Effector memory CD8-positive, alpha-beta T cell (primary cell): ENCODE results near the gene PIEZO1.
A peak's percentile ranks its signal among the peaks of the same experiment; 100 is the strongest.

Source experiments
- ATAC-seq: fragments of 150-1000 bp; cut with Tn5 transposase; replicated peaks from 2 replicates; pipeline ENCODE4 v1.10.0; 2021; ENCODE audit warnings: mild to moderate bottlenecking, moderate library complexity
- DNase-seq, 3 experiments: peaks; one replicate each; pipeline ENCODE4 v3.0.0; 2021
- H3K27ac Mint-ChIP-seq, 2 donors: one replicate each; pipeline ENCODE4 v1.8.0; 2022; ENCODE audit warnings: mild to moderate bottlenecking in 2 of 2, mixed read lengths in 2 of 2, moderate library complexity in 2 of 2
- H3K27me3 Mint-ChIP-seq, 2 donors: one replicate each; pipeline ENCODE4 v1.8.0; 2022; ENCODE audit warnings: mixed read lengths in 2 of 2
- H3K36me3 Mint-ChIP-seq: one replicate; pipeline ENCODE4 v1.8.0; 2022; ENCODE audit warnings: mild to moderate bottlenecking, moderate library complexity, mixed read lengths; ENCODE audit not compliant: insufficient read depth
- H3K4me1 Mint-ChIP-seq, 2 donors: one replicate each; pipeline ENCODE4 v1.8.0; 2022; ENCODE audit warnings: low read depth in 2 of 2, mixed read lengths in 2 of 2
- H3K4me3 Mint-ChIP-seq, 2 donors: one replicate each; pipeline ENCODE4 v1.8.0; 2022; ENCODE audit warnings: mild to moderate bottlenecking in 2 of 2, mixed read lengths in 2 of 2, moderate library complexity in 2 of 2
- H3K9me3 Mint-ChIP-seq, 2 donors: one replicate each; pipeline ENCODE4 v1.8.0; 2022; ENCODE audit warnings: mixed read lengths in 2 of 2

PIEZO1 gene

GRCh38 chr16:88715312-88716190, 69.5 kb downstream of the PIEZO1 start:
- DNase-seq (no peak), ATAC-seq (no peak)
- no peaks in the 10 kb centered on the region for H3K9me3 Mint-ChIP-seq
- H3K36me3 Mint-ChIP-seq, result peaks cover 59% of the 10 kb centered on the region
- no peaks in the 10 kb centered on the region for H3K27me3 Mint-ChIP-seq
- H3K4me3 Mint-ChIP-seq, result no peak overlapping the region
- H3K27ac Mint-ChIP-seq, result no peak overlapping the region
- peaks cover 12 to 24% of the 10 kb centered on the region in 2 donors for H3K4me1 Mint-ChIP-seq

GRCh38 chr16:88714420-88715302, 70.4 kb downstream of the PIEZO1 start:
- H3K36me3 Mint-ChIP-seq, result peaks cover 55% of the 10 kb centered on the region
- no peaks in the 10 kb centered on the region for H3K27me3 Mint-ChIP-seq
- H3K27ac Mint-ChIP-seq, result no peak overlapping the region
- ATAC-seq, result no peak
- no peak for DNase-seq
- H3K4me1 Mint-ChIP-seq, result peaks cover 14 to 21% of the 10 kb centered on the region in 2 donors
- H3K9me3 Mint-ChIP-seq, result no peaks in the 10 kb centered on the region
- H3K4me3 Mint-ChIP-seq, result no peak overlapping the region

GRCh38 chr16:88713568-88714419, 71.2 kb downstream of the PIEZO1 start:
- H3K27ac Mint-ChIP-seq, result peak overlapping the region in 1 of 2 donors; percentile 75
- no peak overlapping the region for H3K4me3 Mint-ChIP-seq
- no peak for DNase-seq
- peaks cover 14 to 25% of the 10 kb centered on the region in 2 donors for H3K4me1 Mint-ChIP-seq
- ATAC-seq, result no peak
- H3K36me3 Mint-ChIP-seq, result peaks cover 50% of the 10 kb centered on the region
- H3K9me3 Mint-ChIP-seq, result no peaks in the 10 kb centered on the region
- H3K27me3 Mint-ChIP-seq, result no peaks in the 10 kb centered on the region

GRCh38 chr16:88713054-88713453, 72.0 kb downstream of the PIEZO1 start:
- no peak for DNase-seq
- Mint-ChIP-seq H3K9me3 (no peaks in the 10 kb centered on the region), H3K4me3 (no peak overlapping the region), H3K4me1 (peaks cover 14 to 22% of the 10 kb centered on the region in 2 donors), H3K27ac (peak overlapping the region in 1 of 2 donors; percentile 75), H3K36me3 (peaks cover 43% of the 10 kb centered on the region), H3K27me3 (no peaks in the 10 kb centered on the region)
- no peak for ATAC-seq

GRCh38 chr16:88712362-88712979, 72.5 kb downstream of the PIEZO1 start:
- Mint-ChIP-seq H3K27me3 (no peaks in the 10 kb centered on the region), H3K9me3 (no peaks in the 10 kb centered on the region), H3K27ac (peak overlapping the region in 1 of 2 donors; percentile 74), H3K4me3 (no peak overlapping the region), H3K36me3 (peaks cover 38% of the 10 kb centered on the region), H3K4me1 (peaks cover 15 to 19% of the 10 kb centered on the region in 2 donors)
- ATAC-seq (no peak), DNase-seq (no peak)

- no peak for DNase-seq
- peaks cover 21% of the 10 kb centered on the region in 2 donors for H3K4me1 Mint-ChIP-seq
- no peaks in the 10 kb centered on the region for H3K27me3 Mint-ChIP-seq
- H3K9me3 Mint-ChIP-seq, result no peaks in the 10 kb centered on the region
- ATAC-seq, result no peak
- H3K4me3 Mint-ChIP-seq, result no peak overlapping the region
- H3K27ac Mint-ChIP-seq, result peak overlapping the region in 1 of 2 donors; percentile 74
- peaks cover 32% of the 10 kb centered on the region for H3K36me3 Mint-ChIP-seq
Observed at GRCh38 chr16:88711750-88712340, 73.2 kb downstream of the PIEZO1 start.

- DNase-seq (no peak), ATAC-seq (no peak)
- Mint-ChIP-seq H3K36me3 (peaks cover 27% of the 10 kb centered on the region), H3K27ac (peak overlapping the region; percentile 25 to 74), H3K4me3 (no peak overlapping the region), H3K27me3 (no peaks in the 10 kb centered on the region), H3K4me1 (peaks cover 21 to 22% of the 10 kb centered on the region in 2 donors), H3K9me3 (no peaks in the 10 kb centered on the region)
Observed at GRCh38 chr16:88710556-88710955, 74.5 kb downstream of the PIEZO1 start.

GRCh38 chr16:88706965-88707826, 77.8 kb downstream of the PIEZO1 start:
- DNase-seq, result no peak
- Mint-ChIP-seq H3K9me3 (no peaks in the 10 kb centered on the region), H3K4me1 (peaks cover 39 to 53% of the 10 kb centered on the region in 2 donors), H3K36me3 (peaks cover 46% of the 10 kb centered on the region), H3K4me3 (peak overlapping the region; percentile 79 to 83), H3K27ac (peak overlapping the region; percentile 56 to 86), H3K27me3 (no peaks in the 10 kb centered on the region)
- no peak for ATAC-seq

- DNase-seq (peak; percentile 91 to 94 (median 92)), ATAC-seq (peak; percentile 66)
- Mint-ChIP-seq H3K27me3 (no peaks in the 10 kb centered on the region), H3K36me3 (peaks cover 51% of the 10 kb centered on the region), H3K27ac (peak within 1 kb of the TSS; percentile 90 to 99), H3K9me3 (no peaks in the 10 kb centered on the region), H3K4me1 (peaks cover 33 to 57% of the 10 kb centered on the region in 2 donors), H3K4me3 (peak within 1 kb of the TSS; percentile 95 to 100)
Observed at GRCh38 chr16:88706229-88706964, 78.6 kb downstream of the PIEZO1 start, which contains the start of the genes CTU2 and RNF166. TSS of gene CTU2 (plus strand) at chr16:88706503. CDS start at chr16:88706531, 28 bp downstream. TSS of gene RNF166 (minus strand) at chr16:88706408. CDS start at chr16:88706325, 83 bp downstream.

GRCh38 chr16:88705801-88706228, 79.2 kb downstream of the PIEZO1 start:
- no peak for DNase-seq
- no peak for ATAC-seq
- Mint-ChIP-seq H3K9me3 (no peaks in the 10 kb centered on the region), H3K27me3 (no peaks in the 10 kb centered on the region), H3K36me3 (peaks cover 57% of the 10 kb centered on the region), H3K27ac (peak overlapping the region; percentile 90 to 99), H3K4me3 (peak overlapping the region; percentile 95 to 100), H3K4me1 (peaks cover 30 to 58% of the 10 kb centered on the region in 2 donors)
